Measurements from ENCODE around the gene KLK2. TPM values are rescaled to one million over a fixed set of nuclear protein-coding genes. Genes with fewer than 3 reads are reported as not detected.

Gene KLK2
- total RNA-seq, 1 experiment from 2014 or later, result not detected

DNA sequence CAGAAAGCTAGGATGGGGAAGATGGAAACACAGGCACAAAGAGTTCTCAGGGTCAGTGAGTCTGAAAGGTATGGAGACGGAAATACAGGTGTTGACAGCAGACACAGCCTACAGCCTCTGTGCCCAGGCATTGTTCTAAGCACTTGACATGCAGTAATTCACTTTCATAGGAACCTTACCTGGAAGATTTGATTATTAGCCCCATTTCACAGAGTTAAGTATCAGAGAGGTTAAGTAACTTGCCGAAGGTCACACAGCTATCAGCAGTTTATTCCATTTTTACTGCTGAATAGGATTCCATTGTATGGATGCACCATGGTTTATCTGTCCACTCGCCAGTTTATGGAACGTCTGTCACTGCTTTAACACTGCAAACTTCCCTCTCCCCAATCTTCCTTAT, 24.8 kb downstream of the KLK2 start:
- TF ChIP-seq EZH2 (IDR thresholded peaks at IDR 0.05; ENCODE audit: low read depth), result no peak
- TF ChIP-seq, protein P1, sequence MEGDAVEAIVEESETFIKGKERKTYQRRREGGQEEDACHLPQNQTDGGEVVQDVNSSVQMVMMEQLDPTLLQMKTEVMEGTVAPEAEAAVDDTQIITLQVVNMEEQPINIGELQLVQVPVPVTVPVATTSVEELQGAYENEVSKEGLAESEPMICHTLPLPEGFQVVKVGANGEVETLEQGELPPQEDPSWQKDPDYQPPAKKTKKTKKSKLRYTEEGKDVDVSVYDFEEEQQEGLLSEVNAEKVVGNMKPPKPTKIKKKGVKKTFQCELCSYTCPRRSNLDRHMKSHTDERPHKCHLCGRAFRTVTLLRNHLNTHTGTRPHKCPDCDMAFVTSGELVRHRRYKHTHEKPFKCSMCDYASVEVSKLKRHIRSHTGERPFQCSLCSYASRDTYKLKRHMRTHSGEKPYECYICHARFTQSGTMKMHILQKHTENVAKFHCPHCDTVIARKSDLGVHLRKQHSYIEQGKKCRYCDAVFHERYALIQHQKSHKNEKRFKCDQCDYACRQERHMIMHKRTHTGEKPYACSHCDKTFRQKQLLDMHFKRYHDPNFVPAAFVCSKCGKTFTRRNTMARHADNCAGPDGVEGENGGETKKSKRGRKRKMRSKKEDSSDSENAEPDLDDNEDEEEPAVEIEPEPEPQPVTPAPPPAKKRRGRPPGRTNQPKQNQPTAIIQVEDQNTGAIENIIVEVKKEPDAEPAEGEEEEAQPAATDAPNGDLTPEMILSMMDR (conservative IDR thresholded peaks at IDR 0.05), result no peak
- Histone ChIP-seq H3K36me3 (ENCODE audit: low read depth) (no peaks in the 10 kb centered on the region), H3K27me3 (ENCODE audit: insufficient read depth, low read depth) (peaks cover 14% of the 10 kb centered on the region; the same call in 1 of the 2 replicates), H3K79me2 (ENCODE audit: low read depth) (no peaks in the 10 kb centered on the region), H3K9me2 (ENCODE audit: insufficient read depth) (no peaks in the 10 kb centered on the region), H3K9me3 (ENCODE audit: insufficient read depth, low read depth) (no peaks in the 10 kb centered on the region), H3K4me3 (no peak overlapping the region), H4K20me1 (ENCODE audit: insufficient read depth) (no peaks in the 10 kb centered on the region), H3K4me1 (replicated peaks; ENCODE audit: insufficient read depth) (peaks cover 12% of the 10 kb centered on the region; the same call in 1 of the 2 replicates), H2AFZ (no peak overlapping the region), H3K4me2 (no peak overlapping the region), H3F3A (ENCODE audit: insufficient read depth, low read depth) (no peaks in the 10 kb centered on the region), H3K27ac (no peak overlapping the region)
- DNase-seq, result no peak
- BruUV-seq (replicated peaks), result no TSS peak
- ChIA-PET POLR2A (ENCODE audit: unreplicated experiment) (no interaction called here), CTCF (no interaction called here)
- intact Hi-C loops (cut with micrococcal nuclease; ENCODE audit: unreplicated experiment), result no loop called here

DNA sequence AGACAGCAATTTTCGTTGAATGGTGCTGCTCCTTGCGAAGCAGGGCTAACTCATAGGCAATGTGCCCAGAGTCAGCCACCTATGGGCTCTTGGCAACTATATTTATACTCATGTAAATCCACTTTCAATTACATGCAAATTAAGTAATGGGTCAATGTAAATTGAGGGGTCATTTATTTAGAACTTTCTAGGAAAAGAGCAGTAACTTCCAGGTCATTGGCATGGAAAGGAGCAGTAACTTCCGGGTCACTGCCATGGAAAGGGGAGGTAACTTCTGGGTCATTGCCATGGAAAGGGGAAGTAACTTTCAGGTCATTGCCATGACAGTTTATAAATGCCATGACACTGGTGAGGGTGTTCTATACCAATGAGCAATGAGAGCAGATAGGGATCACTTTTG, 26.3 kb downstream of the KLK2 start:
- BruUV-seq (replicated peaks), result no TSS peak
- Histone ChIP-seq H3K9me2 (ENCODE audit: insufficient read depth) (no peaks in the 10 kb centered on the region), H3F3A (ENCODE audit: insufficient read depth, low read depth) (no peaks in the 10 kb centered on the region), H3K27ac (no peak overlapping the region), H2AFZ (no peak overlapping the region), H3K79me2 (ENCODE audit: low read depth) (no peaks in the 10 kb centered on the region), H3K36me3 (ENCODE audit: low read depth) (no peaks in the 10 kb centered on the region), H3K9me3 (ENCODE audit: insufficient read depth, low read depth) (no peaks in the 10 kb centered on the region), H4K20me1 (ENCODE audit: insufficient read depth) (no peaks in the 10 kb centered on the region), H3K4me1 (replicated peaks; ENCODE audit: insufficient read depth) (peaks cover 12% of the 10 kb centered on the region; the same call in 1 of the 2 replicates), H3K4me2 (no peak overlapping the region), H3K4me3 (no peak overlapping the region), H3K27me3 (ENCODE audit: insufficient read depth, low read depth) (peaks cover 14% of the 10 kb centered on the region; the same call in 1 of the 2 replicates)
- ChIA-PET POLR2A (ENCODE audit: unreplicated experiment) (no interaction called here), CTCF (interaction anchor here (0.6 kb wide), 1 partner anchor 13 kb away, joined by 6 read pairs; no protein-coding TSS in a partner anchor)
- intact Hi-C loops (cut with micrococcal nuclease; ENCODE audit: unreplicated experiment), result no loop called here
- TF ChIP-seq EZH2 (IDR thresholded peaks at IDR 0.05; ENCODE audit: low read depth), result no peak
- TF ChIP-seq, protein P1 (conservative IDR thresholded peaks at IDR 0.05), result no peak
- DNase-seq, result no peak

DNA sequence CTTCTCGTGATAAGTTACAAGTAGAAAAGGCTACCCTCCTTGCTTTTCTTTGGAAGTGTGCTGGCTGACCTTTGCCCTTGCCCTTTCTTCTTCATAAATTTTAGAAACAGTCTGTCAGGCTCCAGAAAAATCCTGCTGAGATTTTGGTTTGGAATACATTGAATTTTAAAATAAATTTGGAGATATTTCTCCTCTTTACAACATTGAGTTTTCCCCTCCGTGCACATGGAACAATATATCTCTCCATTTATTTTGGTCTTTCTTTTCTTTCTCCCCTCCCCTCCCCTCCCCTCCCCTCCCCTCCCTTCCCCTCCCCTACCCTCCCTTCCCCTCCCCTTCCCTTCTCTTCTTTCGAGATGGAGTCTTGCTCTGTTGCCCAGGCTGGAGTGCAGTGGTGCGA, 29.4 kb downstream of the KLK2 start:
- no peak for DNase-seq
- CTCF ChIA-PET, result no interaction called here
- Histone ChIP-seq H3K4me3 (no peak overlapping the region), H3K9me3 (ENCODE audit: insufficient read depth, low read depth) (no peaks in the 10 kb centered on the region), H3K27me3 (ENCODE audit: insufficient read depth, low read depth) (peaks cover 11% of the 10 kb centered on the region; the same call in 1 of the 2 replicates), H3K27ac (no peak overlapping the region), H3F3A (ENCODE audit: insufficient read depth, low read depth) (peaks cover 5% of the 10 kb centered on the region; the same call in 1 of the 2 replicates), H3K36me3 (ENCODE audit: low read depth) (no peaks in the 10 kb centered on the region), H3K9me2 (ENCODE audit: insufficient read depth) (no peaks in the 10 kb centered on the region), H3K4me2 (no peak overlapping the region), H2AFZ (no peak overlapping the region), H4K20me1 (ENCODE audit: insufficient read depth) (no peaks in the 10 kb centered on the region), H3K79me2 (ENCODE audit: low read depth) (no peaks in the 10 kb centered on the region), H3K4me1 (replicated peaks; ENCODE audit: insufficient read depth) (0 out of 2 replicates have a peak, but pooled peaks cover 4% of the 10 kb centered on the region)
- BruUV-seq (replicated peaks), result no TSS peak
- intact Hi-C loops (cut with micrococcal nuclease; ENCODE audit: unreplicated experiment), result no loop called here
- no peak for TF ChIP-seq EZH2 (IDR thresholded peaks at IDR 0.05; ENCODE audit: low read depth)
- TF ChIP-seq, protein P1 (conservative IDR thresholded peaks at IDR 0.05), result no peak
- POLR2A ChIA-PET (ENCODE audit: unreplicated experiment), result no interaction called here
